LHCN-M2 (cell line): Measurements from ENCODE around the gene CARM1. TPM values are rescaled to one million over a fixed set of nuclear protein-coding genes. Genes with fewer than 3 reads are reported as not detected.
"Not testable (repeated sequence)": the region's sequence is repeated elsewhere in the genome, so short reads cannot be mapped to it uniquely, and the experiment has no call there.

Experiments
- DNase-seq: peaks from one replicate; pipeline ENCODE4 v3.0.0-alpha.2; 2012; ENCODE audit warnings: low read depth
- total RNA-seq: library from RNA; depleted of rRNA; stranded (reverse); fragments of >200 nt; gene quantifications from 2 replicates; pipeline ENCODE4 v1.2.3, GENCODE V29; 2014

The CARM1 gene
- total RNA-seq, 1 experiment from 2014 or later, result 42.1 TPM

- DNase-seq, result peak; percentile 98
Observed at GRCh38 chr19:10928563-10929401, 57.4 kb downstream of the CARM1 start, which contains the start of the genes TIMM29 and YIPF2. TIMM29 (plus strand) TSS chr19:10928811; CDS start chr19:10928823, 12 bp downstream. YIPF2 (minus strand) TSS chr19:10928639; CDS start chr19:10928410, 229 bp downstream.

GRCh38 chr19:10929402-10929794, 58.0 kb downstream of the CARM1 start:
- no peak for DNase-seq

GRCh38 chr19:10935371-10936059, 64.2 kb downstream of the CARM1 start:
- DNase-seq, result no peak

DNA sequence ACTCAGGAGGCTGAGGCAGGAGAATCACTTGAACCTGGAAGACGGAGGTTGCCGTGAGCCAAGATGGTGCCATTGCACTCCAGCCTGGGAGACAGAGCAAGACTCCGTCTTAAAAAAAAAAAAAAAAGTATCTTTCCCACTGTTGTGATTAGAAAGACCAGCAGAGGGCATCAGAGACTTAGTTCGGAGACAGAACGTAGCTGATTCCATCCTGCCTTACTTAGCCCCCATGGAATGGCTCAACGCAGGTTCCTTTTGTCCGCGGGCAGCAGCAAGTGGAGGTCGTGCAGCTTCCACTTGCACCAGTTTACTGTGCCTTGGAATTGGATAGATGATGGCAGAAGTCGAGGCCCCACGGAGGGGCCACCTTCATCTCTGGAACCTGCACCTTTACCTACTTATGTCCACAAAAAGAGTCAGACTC, 65.3 kb downstream of the CARM1 start:
- peak; percentile 73 for DNase-seq

DNA sequence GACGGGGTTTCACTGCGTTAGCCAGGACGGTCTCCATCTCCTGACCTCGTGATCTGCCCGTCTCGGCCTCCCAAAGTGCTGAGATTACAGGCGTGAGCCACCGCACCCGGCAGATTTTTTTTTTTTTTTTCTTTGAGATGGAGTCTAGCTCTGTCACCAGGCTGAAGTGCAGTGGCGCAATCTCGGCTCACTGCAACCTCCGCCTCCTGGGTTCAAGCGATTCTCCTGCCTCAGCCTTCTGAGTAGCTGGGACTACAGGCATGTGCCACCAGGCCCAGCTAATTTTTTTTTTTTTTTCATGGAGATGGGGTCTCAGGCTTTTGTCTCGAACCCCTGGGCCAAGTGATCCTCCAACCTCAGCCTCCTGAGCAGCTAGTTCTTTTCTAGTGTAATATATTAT, 70.3 kb downstream of the CARM1 start:
- not testable (repeated sequence) for DNase-seq

- not testable (repeated sequence) for DNase-seq
Observed at GRCh38 chr19:10943412-10943811, 72.1 kb downstream of the CARM1 start.

GRCh38 chr19:10945264-10945663, 73.9 kb downstream of the CARM1 start:
- DNase-seq, result no peak

GRCh38 chr19:10946958-10947657, 75.8 kb downstream of the CARM1 start:
- no peak for DNase-seq

- no peak for DNase-seq
Observed at GRCh38 chr19:10952809-10953208, 81.5 kb downstream of the CARM1 start.

DNA sequence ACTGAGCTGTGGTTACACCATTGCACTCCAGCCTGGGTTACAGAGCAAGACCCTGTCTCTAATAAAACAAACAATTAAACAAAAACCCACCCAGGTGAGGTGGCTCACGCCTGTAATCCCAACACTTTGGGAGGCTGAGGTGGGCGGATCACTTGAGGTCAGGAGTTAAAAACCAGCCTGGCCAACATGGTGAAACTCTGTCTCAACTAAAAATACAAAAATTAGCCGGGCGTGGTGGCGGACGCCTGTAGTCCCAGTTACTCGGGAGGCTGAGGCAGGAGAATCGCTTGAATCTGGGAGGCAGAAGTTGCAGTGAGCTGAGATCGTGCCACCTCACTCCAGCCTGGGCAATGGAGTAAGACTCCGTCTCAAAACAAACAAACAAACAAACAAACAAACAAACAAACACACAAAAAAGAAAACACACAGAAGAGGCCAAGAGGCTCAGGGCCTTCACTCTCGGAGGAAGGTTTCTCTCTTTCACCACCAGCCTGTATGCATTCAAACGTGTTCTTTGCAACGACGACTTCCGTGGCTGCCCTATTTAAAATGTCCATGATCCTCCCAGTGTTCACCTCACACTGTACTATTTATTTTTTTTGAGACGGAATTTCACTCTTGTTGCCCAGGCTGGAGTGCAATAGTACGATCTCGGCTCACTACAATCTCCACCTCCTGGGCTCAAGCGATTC, 88.1 kb downstream of the CARM1 start:
- DNase-seq, result not testable (repeated sequence)

DNA sequence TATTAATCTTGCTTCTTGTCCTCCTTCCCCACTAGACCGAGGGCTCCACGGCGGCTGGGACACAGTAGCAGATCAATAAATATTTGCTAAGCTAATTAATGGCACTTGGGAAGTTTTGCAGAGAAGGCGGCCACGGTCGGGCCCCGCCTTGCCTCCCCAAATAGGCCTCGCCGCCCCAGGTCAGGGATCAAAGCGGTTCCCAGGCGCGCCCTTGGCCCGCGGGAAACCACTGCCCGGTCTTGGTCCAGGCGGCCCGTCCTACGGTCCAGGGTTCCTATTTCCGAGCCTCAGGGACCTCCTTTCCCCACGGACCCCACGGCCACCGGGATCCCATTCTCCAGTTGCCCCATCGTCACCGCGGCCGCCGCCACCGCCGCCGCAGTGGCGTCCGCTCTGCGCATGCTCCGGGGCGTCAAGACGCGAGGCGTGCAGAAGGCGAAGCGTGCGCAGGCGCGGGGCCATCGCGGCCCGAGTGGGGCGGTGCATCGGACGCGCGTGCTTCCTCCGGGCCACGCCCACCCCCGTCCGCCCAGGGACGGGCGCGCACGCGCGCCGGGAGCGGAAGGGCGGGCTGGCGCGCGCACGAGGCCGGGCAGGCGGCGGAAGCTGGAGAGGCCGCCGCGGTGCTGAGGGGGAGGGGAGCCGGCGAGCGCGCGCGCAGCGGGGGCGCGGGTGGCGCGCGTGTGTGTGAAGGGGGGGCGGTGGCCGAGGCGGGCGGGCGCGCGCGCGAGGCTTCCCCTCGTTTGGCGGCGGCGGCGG, 89.1 kb downstream of the CARM1 start, which contains the start of gene SMARCA4:
SMARCA4 (plus strand) TSS at position 717 of the 759 bp plus-strand sequence. CDS start 23,122 bp downstream, outside the sequence.
- DNase-seq, result peak; percentile 95

DNA sequence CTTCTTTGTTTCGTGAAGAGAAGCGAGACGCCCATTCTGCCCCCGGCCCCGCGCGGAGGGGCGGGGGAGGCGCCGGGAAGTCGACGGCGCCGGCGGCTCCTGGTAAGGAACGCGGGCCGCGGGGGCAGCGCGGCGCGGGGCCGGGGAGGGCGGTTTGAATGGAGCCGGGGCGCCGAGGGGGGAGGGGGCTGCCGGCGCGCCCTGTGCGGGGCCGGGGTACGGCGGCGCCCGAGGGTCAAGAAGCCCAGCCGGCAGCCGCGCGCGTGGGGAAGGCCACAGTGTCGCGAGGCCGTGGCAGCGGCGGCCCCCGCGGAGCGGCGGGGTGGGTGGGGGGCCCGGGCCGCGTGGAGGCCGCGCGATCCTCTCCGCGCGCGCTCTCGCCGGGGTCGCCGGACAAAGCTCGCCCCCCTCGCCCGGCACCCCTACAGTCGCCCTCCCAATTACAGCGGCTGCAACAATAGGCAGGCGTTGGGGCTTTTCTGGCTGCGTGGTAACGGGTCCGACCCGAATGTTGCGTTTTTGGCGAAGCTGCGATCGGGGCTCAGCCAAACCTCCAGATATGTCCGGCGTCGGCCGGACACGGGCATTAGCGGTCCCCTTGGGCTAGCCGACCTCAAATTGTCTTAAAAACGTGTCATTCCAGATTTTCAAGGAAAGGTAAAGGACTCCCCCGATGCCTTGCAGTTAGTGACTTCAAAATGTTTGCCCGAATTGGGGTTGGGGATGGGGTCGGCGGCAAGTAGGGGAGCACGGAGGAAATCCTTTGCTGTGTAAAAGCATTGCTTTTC, 89.9 kb downstream of the CARM1 start:
- DNase-seq, result peak; percentile 33

DNA sequence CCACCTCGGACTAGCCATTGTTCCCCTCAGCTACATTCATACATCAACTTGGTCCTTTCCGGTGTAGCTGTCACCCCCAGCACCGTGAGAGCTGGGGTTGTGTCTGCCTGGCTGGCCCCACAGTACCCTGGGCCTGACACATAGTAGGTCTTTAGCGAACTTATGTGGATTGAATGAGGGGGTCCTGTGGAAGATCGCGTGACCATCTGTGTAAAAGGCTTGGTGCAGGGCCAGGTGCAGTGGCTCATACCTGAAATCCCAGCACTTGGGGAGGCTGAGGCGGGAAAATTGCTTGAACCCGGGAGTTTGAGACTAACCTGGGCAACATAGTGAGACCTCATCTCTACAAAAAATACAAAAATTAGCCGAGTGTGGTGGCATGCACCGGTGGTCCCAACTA, 91.5 kb downstream of the CARM1 start:
- DNase-seq, result no peak

DNA sequence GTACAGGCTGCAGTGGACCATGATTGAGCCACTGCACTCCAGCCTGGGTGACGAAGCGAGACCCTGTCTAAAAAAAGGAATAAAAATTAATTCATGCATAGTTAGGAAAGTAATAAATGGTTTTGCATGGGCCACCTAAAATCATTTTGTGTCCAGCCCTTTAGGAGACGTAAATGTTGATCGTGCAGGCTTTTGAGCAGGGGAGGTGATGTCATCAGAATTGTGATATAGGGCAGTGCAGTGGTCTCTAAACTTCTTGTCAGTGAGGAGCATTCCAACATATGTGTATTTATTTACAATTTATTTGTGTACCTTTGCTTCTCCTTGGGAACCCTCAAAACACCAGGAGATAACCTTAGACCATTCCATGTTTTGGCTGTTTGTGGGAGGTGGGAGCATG, 92.5 kb downstream of the CARM1 start:
- DNase-seq, result no peak

GRCh38 chr19:10964903-10965302, 93.5 kb downstream of the CARM1 start:
- no peak for DNase-seq

GRCh38 chr19:10965398-10965797, 94.0 kb downstream of the CARM1 start:
- peak; percentile 37 for DNase-seq

GRCh38 chr19:10966809-10967208, 95.5 kb downstream of the CARM1 start:
- DNase-seq, result no peak

GRCh38 chr19:10968527-10969135, 97.3 kb downstream of the CARM1 start:
- no peak for DNase-seq

DNA sequence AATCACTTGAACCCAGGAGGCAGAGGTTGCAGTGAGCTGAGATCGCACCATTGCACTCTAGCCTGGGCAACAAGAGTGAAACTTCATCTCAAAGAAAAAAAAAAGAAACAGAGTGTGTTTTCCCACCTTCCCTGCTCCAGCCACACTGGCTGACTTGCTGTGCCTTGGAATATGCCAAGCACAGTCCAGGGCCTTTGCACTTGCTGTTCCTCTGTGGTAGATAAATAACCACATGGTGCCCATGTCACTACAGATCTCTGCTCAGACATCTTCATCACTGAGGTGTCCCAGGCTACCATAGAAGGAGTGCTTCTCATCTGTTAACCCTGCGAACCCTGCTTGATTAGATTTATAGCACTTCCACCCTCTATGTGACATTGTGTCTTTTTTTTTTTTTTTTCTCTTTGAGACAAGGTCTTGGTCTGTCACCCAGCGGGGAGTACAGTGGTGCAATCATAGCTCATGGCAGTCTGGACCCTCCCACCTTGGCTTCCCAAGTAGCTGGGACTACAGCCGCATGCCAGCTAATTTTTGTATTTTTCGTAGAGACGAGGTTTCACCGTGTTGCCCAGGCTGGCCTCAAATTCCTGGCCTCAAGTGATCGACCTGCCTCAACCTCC, 99.9 kb downstream of the CARM1 start:
- no peak for DNase-seq
